Upper lobe of left lung (tissue), 6 donors: ENCODE data around the gene PTGES3L. TPM values are rescaled to one million over a fixed set of nuclear protein-coding genes. Genes with fewer than 3 reads are reported as not detected.

Experiments used
- ATAC-seq, 2 donors: fragments of 200-7000 bp; cut with Tn5 transposase; one replicate each; pipeline ENCODE4 v1.9.1; 2022; ENCODE audit warnings: mild to moderate bottlenecking in 2 of 2, moderate library complexity in 2 of 2; ENCODE audit not compliant: low FRiP score in 2 of 2
- DNase-seq, 2 donors: peaks; one replicate each; pipeline ENCODE4 v3.0.0-alpha.2; 2019 to 2020
- H3K27ac ChIP-seq, 4 donors: fragments of 200-600 bp; sonication (generic); one replicate each; pipeline ENCODE4 v1.5.1; 2016 to 2019
- H3K27me3 ChIP-seq, 4 donors: fragments of 200-600 bp; sonication (generic); one replicate each; pipeline ENCODE4 v1.5.1; 2017 to 2019
- H3K36me3 ChIP-seq, 4 donors: fragments of 200-600 bp; sonication (generic); one replicate each; pipeline ENCODE4 v1.5.1; 2016 to 2019
- H3K4me1 ChIP-seq, 4 donors: fragments of 200-600 bp; sonication (generic); one replicate each; pipeline ENCODE4 v1.5.1; 2018 to 2019
- H3K4me3 ChIP-seq, 4 donors: fragments of 200-600 bp; sonication (generic); one replicate each; pipeline ENCODE4 v1.5.1; 2017 to 2019; ENCODE audit warnings: mild to moderate bottlenecking in 2 of 4, moderate library complexity in 1 of 4
- H3K9me3 ChIP-seq, 4 donors: fragments of 200-600 bp; sonication (generic); one replicate each; pipeline ENCODE4 v1.5.1; 2018 to 2019
- CTCF ChIP-seq, 6 experiments: fragments of 450-650 bp in 4 of 6; fragments of 200-600 bp in 2 of 6; sonication (generic) in 2 of 6; IDR thresholded peaks; one replicate each; pipeline ENCODE4 v1.5.1; 2016 to 2019; ENCODE audit warnings: antibody characterized with exemption in 6 of 6
- EP300 ChIP-seq, 4 donors: sonication (generic); formaldehyde crosslinking; IDR thresholded peaks; one replicate each; pipeline ENCODE4 v1.5.1; 2017; ENCODE audit warnings: antibody characterized with exemption in 4 of 4, control low read depth in 2 of 4
- POLR2A ChIP-seq, 4 donors: fragments of 450-650 bp; IDR thresholded peaks; one replicate each; pipeline ENCODE4 v1.5.1; 2016 to 2017; ENCODE audit warnings: antibody characterized with exemption in 4 of 4, mild to moderate bottlenecking in 2 of 4
- POLR2AphosphoS5 ChIP-seq, 2 donors: sonication (generic); formaldehyde crosslinking; IDR thresholded peaks; one replicate each; pipeline ENCODE4 v1.5.1; 2017; ENCODE audit warnings: antibody characterized with exemption in 2 of 2
- WGBS, 2 donors: methylation state at CpG; one replicate each; pipeline ENCODE4 v1.1.5; 2017 to 2018; 5-methylcytosine and 5-hydroxymethylcytosine counted together
- total RNA-seq, 6 donors: library from RNA; depleted of rRNA in 4 of 6; stranded (reverse); fragments of >200 nt in 4 of 6; gene quantifications; one replicate each; pipeline versions ENCODE4 v1.1.0 to v1.2.1, GENCODE V29; 2016 to 2021
- donor health status: DM: no; HTN: no; CAD: no; lungs with moderate emphysema.
- donor health status: DM: no; HTN: yes; CAD: no; lungs with severe emphysema.

Gene PTGES3L
- total RNA-seq, 6 donors from 2014 or later, result 0.11 to 7.3 (median 0.76) TPM; not detected in 1

GRCh38 chr17:42989726-42990652, 10.1 kb upstream of the PTGES3L start:
- 82 to 89% methylated on average over 6 of the region's 6 CpGs for WGBS, 2 donors
- Histone ChIP-seq H3K4me3 (no peak overlapping the region), H3K9me3 (no peaks in the 10 kb centered on the region), H3K27ac (no peak overlapping the region), H3K27me3 (no peaks in the 10 kb centered on the region), H3K36me3 (peaks cover 44 to 89% (median 71%) of the 10 kb centered on the region in 4 donors), H3K4me1 (peaks cover 0 to 15% (median 2%) of the 10 kb centered on the region in 4 donors)
- ATAC-seq (no peak), DNase-seq (no peak)
- no peak for TF ChIP-seq CTCF (IDR thresholded peaks at IDR 0.05)
- TF ChIP-seq EP300 (IDR thresholded peaks at IDR 0.05), result no peak
- no peak for TF ChIP-seq POLR2A (IDR thresholded peaks at IDR 0.05)
- TF ChIP-seq POLR2AphosphoS5 (IDR thresholded peaks at IDR 0.05), result no peak

- Histone ChIP-seq H3K9me3 (no peaks in the 10 kb centered on the region), H3K27me3 (no peaks in the 10 kb centered on the region), H3K27ac (no peak overlapping the region), H3K4me1 (peaks cover 0 to 20% (median 8%) of the 10 kb centered on the region in 4 donors), H3K4me3 (no peak overlapping the region), H3K36me3 (peaks cover 44 to 86% (median 71%) of the 10 kb centered on the region in 4 donors)
- no peak for ATAC-seq
- WGBS, 2 donors, result 97 to 99% methylated on average over 5 of the region's 5 CpGs
- TF ChIP-seq POLR2A (IDR thresholded peaks at IDR 0.05) (no peak), POLR2AphosphoS5 (IDR thresholded peaks at IDR 0.05) (no peak), CTCF (IDR thresholded peaks at IDR 0.05) (no peak), EP300 (IDR thresholded peaks at IDR 0.05) (no peak)
- DNase-seq, result no peak
Measured at GRCh38 chr17:42989141-42989540, 9.3 kb upstream of the PTGES3L start.

- no peak overlapping the region for H3K4me3 ChIP-seq
- H3K4me1 ChIP-seq, result peaks cover 8 to 48% (median 25%) of the 10 kb centered on the region in 4 donors
- peaks cover 23 to 53% (median 41%) of the 10 kb centered on the region in 4 donors for H3K36me3 ChIP-seq
- WGBS, 2 donors, result 0 to 54% methylated on average over 1 of the region's 1 CpG
- ATAC-seq (peak in 1 of 2 donors; percentile 61), DNase-seq (no peak)
- TF ChIP-seq CTCF (IDR thresholded peaks at IDR 0.05) (no peak), EP300 (IDR thresholded peaks at IDR 0.05) (no peak), POLR2AphosphoS5 (IDR thresholded peaks at IDR 0.05) (no peak), POLR2A (IDR thresholded peaks at IDR 0.05) (no peak)
- no peaks in the 10 kb centered on the region for H3K27me3 ChIP-seq
- H3K9me3 ChIP-seq, result no peaks in the 10 kb centered on the region
- peak overlapping the region in 3 of 4 donors; percentile 61 to 66 (median 62) for H3K27ac ChIP-seq
Measured at GRCh38 chr17:42985225-42985624, 5.3 kb upstream of the PTGES3L start.

- Histone ChIP-seq H3K4me1 (peaks cover 16 to 59% (median 34%) of the 10 kb centered on the region in 4 donors), H3K9me3 (no peaks in the 10 kb centered on the region), H3K27me3 (no peaks in the 10 kb centered on the region), H3K4me3 (no peak overlapping the region), H3K36me3 (peaks cover 3 to 23% (median 11%) of the 10 kb centered on the region in 4 donors), H3K27ac (no peak overlapping the region)
- no peak for DNase-seq
- no peak for ATAC-seq
- TF ChIP-seq POLR2A (IDR thresholded peaks at IDR 0.05) (no peak), EP300 (IDR thresholded peaks at IDR 0.05) (no peak), POLR2AphosphoS5 (IDR thresholded peaks at IDR 0.05) (no peak), CTCF (IDR thresholded peaks at IDR 0.05) (no peak)
Measured at GRCh38 chr17:42982266-42982665, 2.4 kb upstream of the PTGES3L start.
